H1 (cell line): Measurements from ENCODE around the gene CALD1. TPM values are rescaled to one million over a fixed set of nuclear protein-coding genes. Genes with fewer than 3 reads are reported as not detected.

Experiments used
- CTCF ChIA-PET: fragments of 300-600 bp; sonication (Branson Sonifier 250); formaldehyde crosslinking; loops from one replicate; lab custom pipeline; 2021; ENCODE audit not compliant: partially characterized antibody; lab: Charles Lee
- POLR2A ChIA-PET: fragments of 300-600 bp; sonication (Branson Sonifier 250); formaldehyde crosslinking; loops from one replicate; lab custom pipeline; 2021; ENCODE audit warnings: inconsistent platforms; ENCODE audit not compliant: partially characterized antibody; lab: Charles Lee
- DNase-seq, 2 experiments: peaks; one replicate each; pipeline versions ENCODE4 v3.0.0 to v3.0.0-alpha.2; 2010 to 2022; ENCODE audit warnings: low spot score in 2 of 2, low read depth in 1 of 2, mixed read lengths in 1 of 2
- FAIRE-seq: peaks from 2 replicates; lab custom pipeline; 2011; peaks lifted over from hg19 to GRCh38; lab: Jason Lieb, UNC
- H2AFZ ChIP-seq: 2 replicates; pipeline ENCODE4 v1.8.1; 2012; ENCODE audit warnings: low read length, inconsistent platforms
- H2AK5ac ChIP-seq: 2 replicates; pipeline ENCODE4 v1.6.1; 2013; ENCODE audit warnings: low read depth, low read length
- H2BK120ac ChIP-seq: replicated peaks from 2 replicates; pipeline ENCODE3; 2013; ENCODE audit warnings: low read depth, low read length, inconsistent platforms
- H2BK12ac ChIP-seq: 2 replicates; pipeline ENCODE4 v1.6.1; 2013; ENCODE audit warnings: low read depth, low read length
- H2BK15ac ChIP-seq: 2 replicates; pipeline ENCODE4 v1.6.1; 2013; ENCODE audit warnings: low read length
- H2BK20ac ChIP-seq: 2 replicates; pipeline ENCODE4 v1.6.1; 2013; ENCODE audit warnings: low read length
- H2BK5ac ChIP-seq: 2 replicates; pipeline ENCODE4 v1.6.1; 2013; ENCODE audit warnings: low read depth, low read length
- H3K14ac ChIP-seq: 2 replicates; pipeline ENCODE4 v1.6.1; 2013; ENCODE audit warnings: inconsistent platforms; ENCODE audit not compliant: insufficient read length
- H3K18ac ChIP-seq: 2 replicates; pipeline ENCODE4 v1.6.1; 2013; ENCODE audit warnings: low read length; ENCODE audit errors: extremely low read depth
- H3K23ac ChIP-seq: 2 replicates; pipeline ENCODE4 v1.6.1; 2013; ENCODE audit warnings: inconsistent platforms; ENCODE audit not compliant: insufficient read length
- H3K23me2 ChIP-seq: 2 replicates; pipeline ENCODE4 v1.6.1; 2013; ENCODE audit warnings: low read depth, low read length
- H3K27ac ChIP-seq: 2 replicates; pipeline ENCODE4 v1.6.1; 2011; ENCODE audit warnings: low read depth, low read length, inconsistent platforms
- H3K27me3 ChIP-seq, 4 experiments: replicated peaks in 1 of 4; 1 replicate in 1 of 4; 2 replicates in 3 of 4; pipeline versions ENCODE4 v1.6.1 to v1.8.1; 2011 to 2013; ENCODE audit warnings: low read length in 3 of 4, mild to moderate bottlenecking in 3 of 4, inconsistent platforms in 2 of 4, mixed read lengths in 2 of 4, moderate library complexity in 1 of 4; ENCODE audit not compliant: control insufficient read depth in 3 of 4, insufficient read depth in 3 of 4; ENCODE audit errors: extremely low read depth in 1 of 4
- H3K36me3 ChIP-seq, 4 experiments: 2 replicates each; pipeline versions ENCODE4 v1.6.1 to v1.8.1; 2011 to 2013; ENCODE audit warnings: mild to moderate bottlenecking in 4 of 4, low read length in 3 of 4, moderate library complexity in 2 of 4, control low read depth in 1 of 4, inconsistent platforms in 1 of 4; ENCODE audit not compliant: insufficient read depth in 4 of 4, control insufficient read depth in 2 of 4
- H3K4ac ChIP-seq: replicated peaks from 2 replicates; pipeline ENCODE3; 2013; ENCODE audit warnings: low read length, low read depth, mixed read lengths, inconsistent platforms; ENCODE audit not compliant: insufficient read length
- H3K4me1 ChIP-seq, 4 experiments: replicated peaks in 1 of 4; 1 replicate in 1 of 4; 2 replicates in 3 of 4; pipeline versions ENCODE4 v1.6.1 to v1.8.1; 2011 to 2013; ENCODE audit warnings: low read length in 3 of 4, inconsistent platforms in 2 of 4, mixed read lengths in 1 of 4; ENCODE audit not compliant: insufficient read depth in 4 of 4, control insufficient read depth in 3 of 4
- H3K4me2 ChIP-seq, 2 experiments: 2 replicates each; pipeline versions ENCODE4 v1.6.1 to v1.8.1; 2011 to 2013; ENCODE audit warnings: low read depth in 2 of 2, low read length in 2 of 2, control low read depth in 1 of 2, inconsistent platforms in 1 of 2, mild to moderate bottlenecking in 1 of 2; ENCODE audit not compliant: insufficient read depth in 1 of 2
- H3K4me3 ChIP-seq, 4 experiments: fragments of 200-600, 300-600 bp in 1 of 4; sonication (generic), shearing (Covaris generic), sonication (Bioruptor Twin) in 1 of 4; 2 replicates each; pipeline versions ENCODE4 v1.5.1 to v1.8.1; 2011 to 2016; ENCODE audit warnings: low read length in 4 of 4, low read depth in 3 of 4, control low read depth in 2 of 4, inconsistent platforms in 2 of 4, mild to moderate bottlenecking in 2 of 4, mixed read lengths in 1 of 4, moderate library complexity in 1 of 4; ENCODE audit not compliant: insufficient read depth in 2 of 4; ENCODE audit errors: extremely low read depth in 1 of 4
- H3K56ac ChIP-seq: replicated peaks from 2 replicates; pipeline ENCODE3; 2013; ENCODE audit warnings: low read depth, mild to moderate bottlenecking, mixed read lengths, low read length, inconsistent platforms; ENCODE audit not compliant: insufficient read length
- H3K79me1 ChIP-seq: 2 replicates; pipeline ENCODE4 v1.6.1; 2013; ENCODE audit warnings: low read depth, low read length, control low read depth
- H3K79me2 ChIP-seq, 2 experiments: 2 replicates each; pipeline versions ENCODE4 v1.6.1 to v1.8.1; 2012 to 2013; ENCODE audit warnings: low read length in 2 of 2, mild to moderate bottlenecking in 2 of 2, inconsistent platforms in 1 of 2; ENCODE audit not compliant: insufficient read depth in 2 of 2, control insufficient read depth in 1 of 2
- H3K9ac ChIP-seq, 4 experiments: replicated peaks in 1 of 4; 1 replicate in 1 of 4; 2 replicates in 3 of 4; pipeline versions ENCODE4 v1.6.1 to v1.8.1; 2011 to 2013; ENCODE audit warnings: low read depth in 3 of 4, low read length in 3 of 4, control low read depth in 2 of 4, mild to moderate bottlenecking in 2 of 4, moderate library complexity in 2 of 4, inconsistent platforms in 1 of 4; ENCODE audit errors: extremely low read depth in 1 of 4
- H3K9me3 ChIP-seq, 2 experiments: 2 replicates each; pipeline versions ENCODE4 v1.6.1 to v1.8.1; 2012 to 2013; ENCODE audit warnings: mild to moderate bottlenecking in 2 of 2, moderate library complexity in 2 of 2, control low read depth in 1 of 2, inconsistent platforms in 1 of 2, low read depth in 1 of 2, low read length in 1 of 2, mixed read lengths in 1 of 2; ENCODE audit not compliant: insufficient read depth in 2 of 2
- H4K20me1 ChIP-seq, 2 experiments: replicated peaks in 1 of 2; 2 replicates each; pipeline versions ENCODE3 to v1.8.1; 2011 to 2013; ENCODE audit warnings: inconsistent platforms in 2 of 2, low read length in 2 of 2, mild to moderate bottlenecking in 1 of 2; ENCODE audit not compliant: insufficient read depth in 2 of 2, control insufficient read depth in 1 of 2
- H4K5ac ChIP-seq: 2 replicates; pipeline ENCODE4 v1.6.1; 2013; ENCODE audit warnings: low read length, low read depth, mixed read lengths, inconsistent platforms; ENCODE audit not compliant: insufficient read length
- H4K8ac ChIP-seq: 2 replicates; pipeline ENCODE4 v1.8.0; 2013; ENCODE audit warnings: mild to moderate bottlenecking, moderate library complexity, low read length, inconsistent platforms; ENCODE audit not compliant: insufficient read depth; ENCODE audit errors: extremely low read depth
- H4K91ac ChIP-seq: replicated peaks from 2 replicates; pipeline ENCODE3; 2013; ENCODE audit warnings: low read length, mixed read lengths, inconsistent platforms; ENCODE audit not compliant: insufficient read length
- CBX8 ChIP-seq: fragments of 300-800, 300-1000 bp; sonication (generic); IDR thresholded peaks from 2 replicates; pipeline ENCODE4 v1.7.1; 2016; ENCODE audit warnings: low read depth, low read length, borderline replicate concordance
- CEBPB ChIP-seq: IDR thresholded peaks from 2 replicates; pipeline ENCODE4 v1.6.1; 2012; ENCODE audit warnings: low read depth, low read length
- EZH2 ChIP-seq: fragments of 200-600 bp; sonication (generic); IDR thresholded peaks from 2 replicates; pipeline ENCODE4 v1.7.1; 2012; ENCODE audit warnings: low read depth, mild to moderate bottlenecking, moderate library complexity, low read length, inconsistent platforms; ENCODE audit not compliant: severe bottlenecking
- HDAC2 ChIP-seq, 2 experiments: fragments of 300-600 bp in 1 of 2; sonication (generic) in 1 of 2; IDR thresholded peaks; 2 replicates each; pipeline ENCODE4 v1.6.1; 2011 to 2012; ENCODE audit warnings: low read depth in 2 of 2, low read length in 2 of 2, mild to moderate bottlenecking in 2 of 2, moderate library complexity in 2 of 2, borderline replicate concordance in 1 of 2, inconsistent platforms in 1 of 2
- MAFK ChIP-seq: IDR thresholded peaks from 2 replicates; pipeline ENCODE4 v1.6.1; 2012; ENCODE audit warnings: low read depth, mild to moderate bottlenecking, improper control_type of control experiment, low read length
- PHF8 ChIP-seq: fragments of 200-600 bp; sonication (generic); conservative IDR thresholded peaks from 2 replicates; pipeline ENCODE4 v1.7.1; 2012; ENCODE audit warnings: low read depth, mild to moderate bottlenecking, inconsistent platforms, low read length, moderate library complexity
- POLR2A ChIP-seq, 2 experiments: IDR thresholded peaks; 1 replicate in 1 of 2; 2 replicates in 1 of 2; pipeline ENCODE4 v1.6.1; 2011; ENCODE audit warnings: low read depth in 2 of 2, low read length in 2 of 2, mild to moderate bottlenecking in 2 of 2; ENCODE audit errors: control extremely low read depth in 1 of 2
- RBBP5 ChIP-seq: IDR thresholded peaks from 2 replicates; pipeline ENCODE4 v1.7.1; 2012; ENCODE audit warnings: low read depth, mild to moderate bottlenecking, inconsistent platforms, low read length, moderate library complexity, borderline replicate concordance
- SUZ12 ChIP-seq: fragments of 200-600 bp; sonication (generic); IDR thresholded peaks from 2 replicates; pipeline ENCODE4 v1.6.1; 2012; ENCODE audit warnings: mild to moderate bottlenecking, inconsistent platforms, low read length, moderate library complexity, mixed read lengths
- WGBS, 2 experiments: shearing (Covaris generic) in 1 of 2; methylation state at CpG; one replicate each; pipeline versions ENCODE4 v1.1.6 to v1.1.7; 2013 to 2015; ENCODE audit warnings: low lambda C conversion rate in 2 of 2, mixed read lengths in 2 of 2, inconsistent platforms in 1 of 2, low coverage in 1 of 2, missing lambda C conversion rate in 1 of 2; ENCODE audit not compliant: insufficient replicate concordance in 2 of 2, insufficient coverage in 1 of 2, insufficient read length in 1 of 2; ENCODE audit errors: extremely low coverage in 1 of 2, missing lambda C conversion rate in 1 of 2; 5-methylcytosine and 5-hydroxymethylcytosine counted together
- polyA plus RNA-seq, 7 experiments: library from polyadenylated mRNA; depleted of rRNA in 3 of 7; stranded (reverse) in 5 of 7; unstranded in 2 of 7; fragments of >200 nt in 5 of 7; fragments of 200-250 nt in 2 of 7; gene quantifications; 1 replicate in 5 of 7; 2 replicates in 1 of 7; 4 replicates in 1 of 7; pipeline versions ENCODE4 v1.2.1 to v1.2.3, GENCODE V29; 2011 to 2013; ENCODE audit warnings: missing spikeins in 2 of 7, mixed read lengths in 2 of 7
- total RNA-seq: library from RNA; stranded (reverse); fragmentation: NEBNext Ultra II Directional; extraction: Animal tissue kit (Norgen Biotek cat#: 25700); gene quantifications from 2 replicates; pipeline ENCODE4 v1.2.1, GENCODE V29; 2021

The CALD1 gene
- total and polyA plus RNA-seq, 2 of the 8 experiments (the other 6 are each of a cell fraction or from before 2014, with no cell fraction given) = 34.3 to 177 TPM

DNA sequence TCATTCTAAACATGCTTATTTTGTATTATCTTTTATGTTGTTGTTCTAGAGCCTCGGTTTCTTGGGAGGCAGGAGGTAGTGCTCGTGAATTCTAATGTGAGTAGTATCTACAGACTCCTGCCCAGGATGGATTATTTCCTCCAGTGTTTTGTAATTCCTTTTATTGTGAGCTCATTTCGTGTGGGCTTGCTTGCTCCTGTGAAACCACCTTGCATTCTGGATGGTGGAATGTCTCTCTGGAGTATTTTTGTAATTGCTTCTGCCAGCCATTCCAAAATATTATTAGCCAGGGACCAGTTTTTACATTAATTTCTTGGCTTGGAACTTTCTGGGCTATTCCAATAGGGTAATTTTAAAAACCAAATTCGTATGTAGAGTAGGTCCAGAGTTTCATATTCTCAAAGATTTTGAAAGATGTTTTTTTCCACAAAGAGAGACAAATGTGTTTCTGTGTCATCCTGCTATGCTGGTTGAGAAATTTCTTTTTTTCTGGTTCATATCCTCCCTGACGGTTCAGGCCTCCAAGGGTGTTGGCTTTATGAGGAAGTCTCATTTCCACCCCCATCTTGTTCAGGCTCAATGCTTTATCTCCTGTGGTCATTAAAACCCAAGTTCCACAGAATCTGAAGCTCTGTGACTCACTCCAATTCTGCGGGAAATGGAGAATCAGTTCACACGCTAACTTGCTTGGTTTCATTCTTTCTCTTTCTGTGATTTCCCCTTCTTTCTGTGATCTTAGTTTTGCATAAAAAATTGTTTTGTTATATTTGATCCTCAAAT, 41.7 kb upstream of the CALD1 start:
- H3K56ac ChIP-seq = no peak overlapping the region
- no peaks in the 10 kb centered on the region for H3K79me1 ChIP-seq
- H2BK12ac ChIP-seq = no peak overlapping the region
- H3K27ac ChIP-seq = no peak overlapping the region
- POLR2A ChIA-PET = no interaction called here
- no peak overlapping the region for H2BK5ac ChIP-seq
- H3K4me1 ChIP-seq = peaks cover 0 to 3% (median 1%) of the 10 kb centered on the region in 4 experiments; a peak in 2 of 7 replicates
- no peak overlapping the region for H2BK15ac ChIP-seq
- no peak overlapping the region for H3K4ac ChIP-seq
- H3K9me3 ChIP-seq = no peaks in the 10 kb centered on the region
- H3K4me2 ChIP-seq = no peak overlapping the region
- TF ChIP-seq RBBP5 (no peak), POLR2A (IDR thresholded peaks at IDR 0.05; ENCODE audit: control extremely low read depth in 1 of 2, low read depth in 2 of 2, low read length in 2 of 2) (no peak), HDAC2 (IDR thresholded peaks at IDR 0.05; ENCODE audit: borderline replicate concordance in 1 of 2, low read depth in 2 of 2, low read length in 2 of 2) (no peak), SUZ12 (no peak), EZH2 (no peak), MAFK (no peak), CBX8 (no peak), PHF8 (no peak), CEBPB (no peak)
- no peak overlapping the region for H2AK5ac ChIP-seq
- FAIRE-seq (no peak), DNase-seq (no peak)
- H3K18ac ChIP-seq = no peak overlapping the region
- H2AFZ ChIP-seq = no peak overlapping the region
- no peaks in the 10 kb centered on the region for H3K79me2 ChIP-seq
- no peaks in the 10 kb centered on the region for H3K27me3 ChIP-seq
- no peaks in the 10 kb centered on the region for H4K20me1 ChIP-seq
- H3K23me2 ChIP-seq = no peaks in the 10 kb centered on the region
- WGBS, 2 experiments = 77% methylated on average over 7 of the region's 7 CpGs; no CpG with 5 or more reads in 1 of the 2 experiments
- H3K36me3 ChIP-seq = no peaks in the 10 kb centered on the region; a peak in 1 of 8 replicates
- H4K5ac ChIP-seq = no peak overlapping the region
- H2BK120ac ChIP-seq = no peak overlapping the region
- H2BK20ac ChIP-seq = no peak overlapping the region
- no peak overlapping the region for H3K9ac ChIP-seq
- H3K23ac ChIP-seq = no peak overlapping the region
- CTCF ChIA-PET = interaction anchor here (1.0 to 17.5 kb wide), 4 partner anchors 10 to 90 kb away, joined by 3 to 249 read pairs (median 16); no protein-coding TSS in a partner anchor
- no peak overlapping the region for H3K14ac ChIP-seq
- no peak overlapping the region for H4K91ac ChIP-seq
- H3K4me3 ChIP-seq = no peak overlapping the region
- no peak overlapping the region for H4K8ac ChIP-seq
